NCI-H460 (cell line): ENCODE results near the gene R3HDM4. TPM values are rescaled to one million over a fixed set of nuclear protein-coding genes. Genes with fewer than 3 reads are reported as not detected.
"Not testable (repeated sequence)": the region's sequence is repeated elsewhere in the genome, so short reads cannot be mapped to it uniquely, and the experiment has no call there.

ENCODE experiments used
- DNase-seq: peaks from one replicate; pipeline ENCODE4 v3.0.0-alpha.2; 2016; ENCODE audit warnings: low read depth; ENCODE audit errors: extremely low read depth
- total RNA-seq: library from RNA; depleted of rRNA; stranded (reverse); fragments of >200 nt; shearing (Covaris generic); gene quantifications from 2 replicates; pipeline ENCODE4 v1.2.3, GENCODE V29; 2014

Gene R3HDM4
- total RNA-seq, 1 experiment from 2014 or later: 28.6 TPM

- DNase-seq: not testable (repeated sequence)
These were observed 34.1 kb downstream of the R3HDM4 start for GRCh38 chr19:878751-879561.

GRCh38 chr19:877992-878660, 34.9 kb downstream of the R3HDM4 start:
- DNase-seq: not testable (repeated sequence)

GRCh38 chr19:876780-877314, 36.2 kb downstream of the R3HDM4 start:
- DNase-seq: no peak

GRCh38 chr19:876089-876488, 36.9 kb downstream of the R3HDM4 start:
- no peak for DNase-seq

GRCh38 chr19:875265-875879, 37.6 kb downstream of the R3HDM4 start:
- no peak for DNase-seq

GRCh38 chr19:873561-874041, 39.4 kb downstream of the R3HDM4 start:
- DNase-seq: no peak

GRCh38 chr19:873084-873483, 39.9 kb downstream of the R3HDM4 start:
- peak; percentile 75 for DNase-seq

- peak; percentile 88 for DNase-seq
These were observed 40.6 kb downstream of the R3HDM4 start for GRCh38 chr19:872266-872951.

- no peak for DNase-seq
These were observed 41.4 kb downstream of the R3HDM4 start for GRCh38 chr19:871446-872265.

GRCh38 chr19:870963-871401, 42.0 kb downstream of the R3HDM4 start:
- DNase-seq: no peak

- DNase-seq: no peak
These were observed 42.7 kb downstream of the R3HDM4 start for GRCh38 chr19:870314-870713.

GRCh38 chr19:869245-870177, 43.5 kb downstream of the R3HDM4 start:
- peak; percentile 52 for DNase-seq

- DNase-seq: no peak
These were observed 44.4 kb downstream of the R3HDM4 start for GRCh38 chr19:868458-869244.

- DNase-seq: no peak
These were observed 45.1 kb downstream of the R3HDM4 start for GRCh38 chr19:867855-868457.

- DNase-seq: no peak
These were observed 45.7 kb downstream of the R3HDM4 start for GRCh38 chr19:867301-867793.

GRCh38 chr19:866769-867300, 46.2 kb downstream of the R3HDM4 start:
- no peak for DNase-seq

- DNase-seq: no peak
These were observed 49.8 kb downstream of the R3HDM4 start for GRCh38 chr19:863315-863620.
